HG03575 (cell line): ENCODE measurements around the gene THEM5.

Experiments used
- ATAC-seq: cut with Tn5 transposase; IDR thresholded peaks from one replicate; pipeline ENCODE4 v1.9.1; 2021; ENCODE audit not compliant: unreplicated experiment, insufficient number of reproducible peaks, low FRiP score; ENCODE audit errors: extremely low read depth

The THEM5 gene

GRCh38 chr1:151846686-151847237, 6.8 kb downstream of the THEM5 start:
- ATAC-seq: no peak

- ATAC-seq: no peak
Measured at GRCh38 chr1:151846062-151846568, 7.4 kb downstream of the THEM5 start.

- no peak for ATAC-seq
Measured at GRCh38 chr1:151843398-151843797, 10.1 kb downstream of the THEM5 start.

- no peak for ATAC-seq
Measured at GRCh38 chr1:151841141-151841540, 12.4 kb downstream of the THEM5 start.

- no peak for ATAC-seq
Measured at GRCh38 chr1:151840421-151840820, 13.1 kb downstream of the THEM5 start.

- no peak for ATAC-seq
Measured at GRCh38 chr1:151839457-151840403, 13.8 kb downstream of the THEM5 start, which contains the start of gene C2CD4D. Gene C2CD4D, minus strand, starts transcription at chr1:151839820. Its CDS starts 831 bp downstream, at chr1:151838989.

- ATAC-seq: no peak
Measured at GRCh38 chr1:151839082-151839412, 14.5 kb downstream of the THEM5 start.

- no peak for ATAC-seq
Measured at GRCh38 chr1:151838222-151839081, 15.1 kb downstream of the THEM5 start.

GRCh38 chr1:151837884-151838221, 15.7 kb downstream of the THEM5 start:
- ATAC-seq: no peak

- ATAC-seq: no peak
Measured at GRCh38 chr1:151837197-151837596, 16.3 kb downstream of the THEM5 start.

- no peak for ATAC-seq
Measured at GRCh38 chr1:151835596-151835995, 17.9 kb downstream of the THEM5 start.

- no peak for ATAC-seq
Measured at GRCh38 chr1:151834239-151834638, 19.3 kb downstream of the THEM5 start.

- ATAC-seq: no peak
Measured at GRCh38 chr1:151833172-151833900, 20.2 kb downstream of the THEM5 start.

- ATAC-seq: no peak
Measured at GRCh38 chr1:151832318-151832980, 21.1 kb downstream of the THEM5 start.

GRCh38 chr1:151831605-151832004, 21.9 kb downstream of the THEM5 start, which contains the start of gene RORC:
Gene RORC, minus strand, starts transcription at chr1:151831802. Its CDS starts 38 bp downstream, at chr1:151831764.
- no peak for ATAC-seq

GRCh38 chr1:151831256-151831591, 22.3 kb downstream of the THEM5 start:
- no peak for ATAC-seq

GRCh38 chr1:151830055-151830454, 23.5 kb downstream of the THEM5 start:
- no peak for ATAC-seq

- no peak for ATAC-seq
Measured at GRCh38 chr1:151829352-151830046, 24.0 kb downstream of the THEM5 start.
